Left renal cortex interstitium (tissue), 4 donors: Measurements from ENCODE around the gene NECAB2. TPM values are rescaled to one million over a fixed set of nuclear protein-coding genes. Genes with fewer than 3 reads are reported as not detected.

Source experiments
- DNase-seq, 4 donors: peaks; one replicate each; pipeline ENCODE4 v3.0.0-alpha.2; 2013; ENCODE audit warnings: low read depth in 4 of 4, low spot score in 2 of 4, missing footprints in 1 of 4
- polyA plus RNA-seq, 4 donors: library from polyadenylated mRNA; unstranded; fragments of 120-200 nt; gene quantifications; one replicate each; pipeline ENCODE4 v1.2.1, GENCODE V29; 2013; ENCODE audit not compliant: insufficient read length in 4 of 4

The NECAB2 gene
- 1 to 10 TPM; 2.2 to 4.2 (median 3.4) TPM for polyA plus RNA-seq

- no peak for DNase-seq
These were observed at the start of gene NECAB2 for GRCh38 chr16:83967838-83968305. TSS of gene NECAB2 (plus strand) at chr16:83968244. CDS start at chr16:83968649, 405 bp downstream.

- no peak for DNase-seq
These were observed 47.1 kb upstream of the NECAB2 start for GRCh38 chr16:83920894-83921491.

GRCh38 chr16:83923581-83924365, 44.3 kb upstream of the NECAB2 start:
- DNase-seq = no peak

- no peak for DNase-seq
These were observed 43.4 kb upstream of the NECAB2 start for GRCh38 chr16:83924686-83925085.

GRCh38 chr16:83925095-83925905, 42.7 kb upstream of the NECAB2 start:
- no peak for DNase-seq

GRCh38 chr16:83925957-83926725, 41.9 kb upstream of the NECAB2 start:
- DNase-seq = no peak

GRCh38 chr16:83926726-83927397, 41.2 kb upstream of the NECAB2 start:
- DNase-seq = peak in 3 of 4 donors; percentile 39 to 53 (median 45)

GRCh38 chr16:83928341-83929055, 39.5 kb upstream of the NECAB2 start:
- DNase-seq = no peak

- DNase-seq = no peak
These were observed 38.1 kb upstream of the NECAB2 start for GRCh38 chr16:83929811-83930555.

GRCh38 chr16:83930730-83931500, 37.1 kb upstream of the NECAB2 start:
- no peak for DNase-seq

- no peak for DNase-seq
These were observed 36.5 kb upstream of the NECAB2 start for GRCh38 chr16:83931556-83931955.

- no peak for DNase-seq
These were observed 35.7 kb upstream of the NECAB2 start for GRCh38 chr16:83932304-83932703.

GRCh38 chr16:83932955-83933673, 34.9 kb upstream of the NECAB2 start:
- DNase-seq = no peak

GRCh38 chr16:83933885-83934683, 34.0 kb upstream of the NECAB2 start:
- DNase-seq = no peak

GRCh38 chr16:83934684-83934977, 33.4 kb upstream of the NECAB2 start:
- DNase-seq = no peak
